Psoas muscle (tissue), 8 donors: Measurements from ENCODE around the gene CDK7. TPM values are rescaled to one million over a fixed set of nuclear protein-coding genes. Genes with fewer than 3 reads are reported as not detected.
"Not testable (repeated sequence)": the region's sequence is repeated elsewhere in the genome, so short reads cannot be mapped to it uniquely, and the experiment has no call there.

ENCODE experiments used
- ATAC-seq, 4 donors: fragments of 200-7000 bp; cut with Tn5 transposase; one replicate each; pipeline ENCODE4 v1.9.1; 2020; ENCODE audit warnings: moderate library complexity in 3 of 4, mild to moderate bottlenecking in 2 of 4
- DNase-seq, 2 donors: peaks; one replicate each; pipeline ENCODE4 v3.0.0-alpha.2; 2020
- H3K27ac ChIP-seq: fragments of 200-600 bp; one replicate; pipeline ENCODE4 v1.8.0; 2022
- H3K27me3 ChIP-seq, 3 donors: fragments of 200-600 bp in 1 of 3; one replicate each; pipeline versions ENCODE4 v1.6.1 to v1.8.0; 2013 to 2022; ENCODE audit warnings: low read length in 2 of 3, mild to moderate bottlenecking in 2 of 3, moderate library complexity in 1 of 3; ENCODE audit not compliant: insufficient read depth in 3 of 3
- H3K36me3 ChIP-seq, 2 donors: fragments of 200-600 bp in 1 of 2; one replicate each; pipeline versions ENCODE4 v1.6.1 to v1.8.0; 2013 to 2022; ENCODE audit warnings: low read depth in 1 of 2, mild to moderate bottlenecking in 1 of 2, moderate library complexity in 1 of 2; ENCODE audit not compliant: insufficient read depth in 1 of 2
- H3K4me1 ChIP-seq: fragments of 200-600 bp; one replicate; pipeline ENCODE4 v1.8.0; 2022
- H3K4me3 ChIP-seq: fragments of 200-600 bp; one replicate; pipeline ENCODE4 v1.8.0; 2022; ENCODE audit warnings: mild to moderate bottlenecking
- H3K9me3 ChIP-seq: fragments of 200-600 bp; one replicate; pipeline ENCODE4 v1.8.0; 2022
- CTCF ChIP-seq: fragments of 200-600 bp; IDR thresholded peaks from one replicate; pipeline ENCODE4 v1.8.0; 2022; ENCODE audit warnings: antibody characterized with exemption
- WGBS, 3 donors: extraction: QIAGEN DNeasy Blood & Tissue Kit; methylation state at CpG; one replicate each; pipeline versions ENCODE4 v1.1.6 to v1.1.7; 2013; 5-methylcytosine and 5-hydroxymethylcytosine counted together
- intact Hi-C, 2 donors: fragments of 100-400 bp; cut with DNase I; formaldehyde crosslinking; loops; one replicate each; pipeline versions ENCODE4 v1.11.0 to v1.14.2; 2022
- polyA plus RNA-seq, 3 donors: library from polyadenylated mRNA; stranded (reverse); fragments of 200-250 nt; gene quantifications; one replicate each; pipeline ENCODE4 v1.2.3, GENCODE V29; 2013
- total RNA-seq, 4 donors: library from RNA; stranded (reverse); fragmentation: NEBNext Ultra II Directional in 2 of 4; extraction: Animal tissue kit (Norgen Biotek cat#: 25700) in 2 of 4; gene quantifications; one replicate each; pipeline versions ENCODE4 v1.2.1 to v1.2.4, GENCODE V29; 2021 to 2023
- donor health status: healthy with polysubstance abuse.
- donor health status: DM: no; HTN: no; CAD: no; lungs with moderate emphysema.
- donor health status: Bipolar disorder and iron deficiency.
- donor health status: healthy.
- donor health status: DM: yes; HTN: yes; CAD: no.
- donor health status: DM: no; HTN: no; CAD: no.
- donor health status: DM: no; HTN: no; CAD: no.
- donor health status: DM: yes; HTN: yes; CAD: no.

CDK7 gene
- total and polyA plus RNA-seq, 7 donors, result 19.0 to 66.9 (median 33.4) TPM

GRCh38 chr5:69225860-69226259 lies 8.8 kb upstream of the CDK7 start:
- no peak for TF ChIP-seq CTCF
- Histone ChIP-seq H3K9me3 (no peaks in the 10 kb centered on the region), H3K4me1 (no peaks in the 10 kb centered on the region), H3K36me3 (peaks cover 4 to 58% of the 10 kb centered on the region in 2 donors), H3K27ac (no peak overlapping the region), H3K27me3 (no peaks in the 10 kb centered on the region), H3K4me3 (no peak overlapping the region)
- intact Hi-C loops, result no loop called here
- 95 to 97% (median 97%) methylated on average over 4 of the region's 4 CpGs for WGBS, 3 donors
- ATAC-seq, result no peak
- no peak for DNase-seq

GRCh38 chr5:69230181-69230580 lies 4.5 kb upstream of the CDK7 start:
- intact Hi-C loops, result no loop called here
- H3K27me3 ChIP-seq, result no peaks in the 10 kb centered on the region
- peaks cover 4 to 54% of the 10 kb centered on the region in 2 donors for H3K36me3 ChIP-seq
- no peak for TF ChIP-seq CTCF
- no peak for DNase-seq
- ATAC-seq, result no peak
- H3K4me3 ChIP-seq, result no peak overlapping the region
- no peak overlapping the region for H3K27ac ChIP-seq
- H3K4me1 ChIP-seq, result peaks cover 11% of the 10 kb centered on the region
- no peaks in the 10 kb centered on the region for H3K9me3 ChIP-seq
- WGBS, 3 donors, result 92 to 94% (median 94%) methylated on average over 2 of the region's 2 CpGs

GRCh38 chr5:69231281-69231680 lies 3.4 kb upstream of the CDK7 start:
- no peak for ATAC-seq
- peaks cover 4 to 43% of the 10 kb centered on the region in 2 donors for H3K36me3 ChIP-seq
- no peak for DNase-seq
- peaks cover 20% of the 10 kb centered on the region for H3K4me1 ChIP-seq
- TF ChIP-seq CTCF, result no peak
- peak overlapping the region; percentile 44 for H3K27ac ChIP-seq
- H3K9me3 ChIP-seq, result no peaks in the 10 kb centered on the region
- H3K4me3 ChIP-seq, result no peak overlapping the region
- H3K27me3 ChIP-seq, result no peaks in the 10 kb centered on the region
- 91 to 95% (median 94%) methylated on average over 6 of the region's 6 CpGs for WGBS, 3 donors
- intact Hi-C loops, result no loop called here

- Histone ChIP-seq H3K9me3 (no peaks in the 10 kb centered on the region), H3K4me3 (no peak overlapping the region), H3K27ac (peak overlapping the region; percentile 92), H3K4me1 (peaks cover 24% of the 10 kb centered on the region), H3K27me3 (no peaks in the 10 kb centered on the region), H3K36me3 (peaks cover 4 to 38% of the 10 kb centered on the region in 2 donors)
- ATAC-seq, result peak in 2 of 4 donors; percentile 50 to 55
- TF ChIP-seq CTCF, result no peak
- WGBS, 3 donors, result 32 to 47% (median 33%) methylated on average over 2 of the region's 2 CpGs
- no peak for DNase-seq
- intact Hi-C loops, result loop anchor here in 1 of 2 donors (2.0 kb wide), 1 partner anchor 13 kb away; no protein-coding TSS in a partner anchor
Measured at GRCh38 chr5:69231851-69232250, 2.8 kb upstream of the CDK7 start.

- ATAC-seq, H3K27ac ChIP-seq, intact Hi-C loops, DNase-seq, H3K27me3 ChIP-seq, H3K4me3 ChIP-seq, H3K9me3 ChIP-seq: not testable (repeated sequence)
- Histone ChIP-seq H3K4me1 (peaks cover 38% of the 10 kb centered on the region), H3K36me3 (peaks cover 2 to 32% of the 10 kb centered on the region in 2 donors)
- 90 to 95% (median 94%) methylated on average over 9 of the region's 9 CpGs for WGBS, 3 donors
Measured at GRCh38 chr5:69236733-69237132, 2.0 kb downstream of the CDK7 start.
